GM12878 (cell line): ENCODE results near the gene ESYT2. TPM values are rescaled to one million over a fixed set of nuclear protein-coding genes. Genes with fewer than 3 reads are reported as not detected.

Experiments used
- ATAC-seq: fragments of 200-7000 bp; cut with Tn5 transposase; 3 replicates; pipeline ENCODE4 v1.9.1; 2020; ENCODE audit warnings: mild to moderate bottlenecking, moderate library complexity
- BruUV-seq: library from RNA; stranded (reverse); fragments of 400-500 nt; replicated peaks from 2 replicates; lab custom pipeline; 2021; lab: Mats Ljungman, UMichigan
- CTCF ChIA-PET: fragments of 300-600 bp; sonication (Branson Sonifier 250); formaldehyde crosslinking; extraction: SDS; loops from one replicate; lab custom pipeline; 2021; ENCODE audit warnings: inconsistent platforms; lab: Yijun Ruan, JAX
- POLR2A ChIA-PET: fragments of 350-600 bp; formaldehyde crosslinking; extraction: SDS; loops from one replicate; lab custom pipeline; 2021; ENCODE audit warnings: inconsistent platforms; lab: Charles Lee
- RAD21 ChIA-PET: fragments of 300-600 bp; sonication (Branson Sonifier 250); formaldehyde crosslinking; loops from one replicate; lab custom pipeline; 2023; ENCODE audit warnings: antibody characterized with exemption; ENCODE audit not compliant: unreplicated experiment; lab: Charles Lee
- SMC1A ChIA-PET: fragments of 300-600 bp; sonication (Branson Sonifier 250); formaldehyde crosslinking; loops from one replicate; lab custom pipeline; 2023; ENCODE audit not compliant: unreplicated experiment, uncharacterized antibody; lab: Charles Lee
- DNase-seq: peaks from one replicate; pipeline ENCODE4 v3.0.0-alpha.2; 2011; ENCODE audit warnings: low read depth, low spot score
- FAIRE-seq: peaks from 3 replicates; lab custom pipeline; 2011; peaks lifted over from hg19 to GRCh38; lab: Jason Lieb, UNC
- H2AFZ ChIP-seq: 2 replicates; pipeline ENCODE4 v1.6.0; 2011; ENCODE audit warnings: low read depth, low read length, control low read depth; ENCODE audit not compliant: control insufficient read depth
- H3K27ac ChIP-seq: 2 replicates; pipeline ENCODE4 v1.5.1; 2011; ENCODE audit warnings: control low read depth; ENCODE audit not compliant: control insufficient read depth, insufficient read depth
- H3K27me3 ChIP-seq, 2 experiments: replicated peaks in 1 of 2; 2 replicates each; pipeline versions ENCODE4 v1.6.0 to v1.6.1; 2011; ENCODE audit warnings: low read length in 1 of 2; ENCODE audit not compliant: control insufficient read depth in 2 of 2, insufficient read depth in 2 of 2
- H3K36me3 ChIP-seq, 2 experiments: 2 replicates each; pipeline ENCODE4 v1.5.1; 2011; ENCODE audit warnings: low read length in 1 of 2; ENCODE audit not compliant: control insufficient read depth in 2 of 2, insufficient read depth in 2 of 2
- H3K4me1 ChIP-seq: 2 replicates; pipeline ENCODE4 v1.6.1; 2011; ENCODE audit warnings: mild to moderate bottlenecking, low read length, moderate library complexity, mixed read lengths; ENCODE audit not compliant: control insufficient read depth, insufficient read depth
- H3K4me2 ChIP-seq: 2 replicates; pipeline ENCODE4 v1.6.0; 2011; ENCODE audit warnings: control low read depth; ENCODE audit not compliant: control insufficient read depth, insufficient read depth
- H3K4me3 ChIP-seq: fragments of 200-600 bp; sonication (generic); 2 replicates; pipeline ENCODE4 v1.5.1; 2016
- H3K79me2 ChIP-seq: 2 replicates; pipeline ENCODE4 v1.6.0; 2011; ENCODE audit warnings: low read length; ENCODE audit not compliant: control insufficient read depth, insufficient read depth
- H3K9ac ChIP-seq: 2 replicates; pipeline ENCODE4 v1.8.0; 2011; ENCODE audit warnings: low read length, control low read depth, mixed read lengths; ENCODE audit not compliant: control insufficient read depth, insufficient read depth
- H3K9me3 ChIP-seq: replicated peaks from 3 replicates; pipeline ENCODE4 v1.5.1; 2011; ENCODE audit warnings: mild to moderate bottlenecking, low read length; ENCODE audit not compliant: control insufficient read depth, insufficient read depth
- H4K20me1 ChIP-seq: 2 replicates; pipeline ENCODE4 v1.6.0; 2011; ENCODE audit not compliant: control insufficient read depth, insufficient read depth
- BHLHE40 ChIP-seq, 2 experiments: fragments of 450-650 bp in 1 of 2; IDR thresholded peaks; 2 replicates each; pipeline ENCODE4 v1.6.1; 2011 to 2017; ENCODE audit warnings: low read depth in 2 of 2, borderline replicate concordance in 1 of 2, improper control_type of control experiment in 1 of 2, low read length in 1 of 2, mild to moderate bottlenecking in 1 of 2
- BRCA1 ChIP-seq: IDR thresholded peaks from 2 replicates; pipeline ENCODE4 v1.6.1; 2011; ENCODE audit warnings: low read depth, low read length, improper control_type of control experiment
- GATAD2B ChIP-seq: fragments of 450-650 bp; conservative IDR thresholded peaks from 2 replicates; pipeline ENCODE4 v1.6.1; 2017; ENCODE audit warnings: low read depth, mild to moderate bottlenecking, moderate library complexity
- HCFC1 ChIP-seq: fragments of 150-350 bp; IDR thresholded peaks from 2 replicates; pipeline ENCODE4 v1.6.1; 2014; ENCODE audit warnings: low read length
- JUNB ChIP-seq: IDR thresholded peaks from 2 replicates; pipeline ENCODE4 v1.6.1; 2016; ENCODE audit warnings: antibody characterized with exemption, mild to moderate bottlenecking
- MTA2 ChIP-seq: fragments of 450-650 bp; IDR thresholded peaks from 2 replicates; pipeline ENCODE4 v1.6.1; 2016; ENCODE audit warnings: low read depth, mild to moderate bottlenecking, moderate library complexity
- SMAD5 ChIP-seq: IDR thresholded peaks from 2 replicates; pipeline ENCODE4 v1.6.1; 2016; ENCODE audit warnings: antibody characterized with exemption, low read depth
- SMARCA5 ChIP-seq: fragments of 450-650 bp; IDR thresholded peaks from 2 replicates; pipeline ENCODE4 v1.6.1; 2017; ENCODE audit warnings: mild to moderate bottlenecking
- STAT3 ChIP-seq: IDR thresholded peaks from 2 replicates; pipeline ENCODE4 v1.6.1; 2011; ENCODE audit warnings: low read depth, low read length, improper control_type of control experiment
- SUZ12 ChIP-seq: fragments of 200-600 bp; sonication (generic); IDR thresholded peaks from one replicate; pipeline ENCODE4 v1.6.1; 2018; ENCODE audit warnings: antibody characterized with exemption, mild to moderate bottlenecking; ENCODE audit not compliant: unreplicated experiment
- ZNF622 ChIP-seq: fragments of 450-650 bp; IDR thresholded peaks from 2 replicates; pipeline ENCODE4 v1.6.1; 2017; ENCODE audit warnings: mild to moderate bottlenecking, inconsistent platforms
- WGBS: methylation state at CpG from one replicate; pipeline ENCODE4 v1.1.6; 2016; ENCODE audit warnings: low lambda C conversion rate; ENCODE audit not compliant: insufficient replicate concordance, insufficient coverage; ENCODE audit errors: missing lambda C conversion rate; 5-methylcytosine and 5-hydroxymethylcytosine counted together
- in situ Hi-C: fragments of 300-500 bp; cut with MboI; formaldehyde crosslinking; loops from 9 replicates; pipeline ENCODE4 v1.14.3; 2018; ENCODE audit warnings: mixed read lengths
- intact Hi-C: fragments of 100-400 bp; cut with micrococcal nuclease; formaldehyde crosslinking; loops from one replicate; pipeline ENCODE4 v1.14.2; 2022; ENCODE audit not compliant: unreplicated experiment
- polyA plus RNA-seq, 11 experiments: library from polyadenylated mRNA; depleted of rRNA in 4 of 11; unstranded in 6 of 11; stranded (reverse) in 5 of 11; fragments of >200 nt; fragmentation: Nextera tagmentation in 4 of 11; fragmentation: Illumina TruSeq in 1 of 11; extraction: Ambion mirVana in 4 of 11; extraction: Trizol in 1 of 11; gene quantifications; 1 replicate in 1 of 11; 2 replicates in 10 of 11; pipeline versions ENCODE4 v1.2.1 to v1.2.3, GENCODE V29; 2011 to 2016; ENCODE audit warnings: inconsistent platforms in 2 of 11, missing spikeins in 2 of 11, low read depth in 1 of 11
- total RNA-seq, 4 experiments: library from RNA; depleted of rRNA in 3 of 4; stranded (reverse); fragments of >200 nt in 3 of 4; fragmentation: Illumina TruSeq in 1 of 4; extraction: Trizol in 1 of 4; gene quantifications; 2 replicates each; pipeline versions ENCODE4 v1.2.1 to v1.2.3, GENCODE V29; 2013 to 2021
- TF ChIP-seq, protein P1 (sequence below): fragments of 450-650 bp; IDR thresholded peaks from 2 replicates; pipeline ENCODE4 v1.6.1; 2016; ENCODE audit warnings: mild to moderate bottlenecking

The ESYT2 gene
- total and polyA plus RNA-seq, 10 of the 15 experiments (the other 5 are each of a cell fraction or from before 2014, with no cell fraction given) = 1.9 to 44.6 (median 21.4) TPM

DNA sequence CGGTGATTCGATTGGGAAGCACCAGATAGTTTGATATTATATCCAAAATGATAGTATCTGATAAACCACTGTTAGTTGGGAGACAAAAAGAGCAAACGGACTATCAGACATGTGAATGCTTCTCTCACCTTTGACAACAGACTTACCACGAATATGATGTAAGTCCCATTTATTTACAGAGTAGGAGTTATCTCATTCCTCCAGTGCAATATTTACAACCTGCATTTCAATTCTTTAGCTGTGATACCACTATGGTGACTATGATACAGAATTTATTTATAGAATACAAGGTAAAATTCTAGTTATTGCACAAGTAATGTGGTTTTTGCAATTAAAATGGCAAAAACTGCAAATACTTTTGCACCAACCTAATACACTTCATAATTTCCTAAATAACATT, 61.6 kb downstream of the ESYT2 start:
- Histone ChIP-seq H3K27me3 (no peaks in the 10 kb centered on the region), H3K36me3 (peaks cover 0 to 1% of the 10 kb centered on the region in 2 experiments; a peak in 3 of 4 replicates), H3K79me2 (no peaks in the 10 kb centered on the region), H3K9ac (no peak overlapping the region), H4K20me1 (no peaks in the 10 kb centered on the region), H3K4me3 (no peak overlapping the region), H3K4me2 (no peak overlapping the region), H3K4me1 (no peaks in the 10 kb centered on the region; the same call in 1 of the 2 replicates), H3K27ac (no peak overlapping the region), H2AFZ (no peak overlapping the region), H3K9me3 (no peaks in the 10 kb centered on the region)
- 82% methylated on average over 4 of the region's 4 CpGs for WGBS
- ChIA-PET CTCF (interaction anchor here (0.6 to 1.1 kb wide), 2 partner anchors 120 to 210 kb away, joined by 3 read pairs; no protein-coding TSS in a partner anchor), SMC1A (interaction anchor here (1.2 to 2.2 kb wide), 3 partner anchors 20 to 52 kb away, joined by 3 to 7 read pairs (median 6); no protein-coding TSS in a partner anchor), RAD21 (interaction anchor here (1.4 to 2.3 kb wide), 2 partner anchors 51 to 209 kb away, joined by 3 to 9 read pairs; no protein-coding TSS in a partner anchor), POLR2A (no interaction called here)
- in situ Hi-C loops = no loop called here
- DNase-seq (no peak), FAIRE-seq (no peak), ATAC-seq (no peak)
- BruUV-seq = TSS peak; percentile 25
- intact Hi-C loops = no loop called here
- TF ChIP-seq, protein P1, sequence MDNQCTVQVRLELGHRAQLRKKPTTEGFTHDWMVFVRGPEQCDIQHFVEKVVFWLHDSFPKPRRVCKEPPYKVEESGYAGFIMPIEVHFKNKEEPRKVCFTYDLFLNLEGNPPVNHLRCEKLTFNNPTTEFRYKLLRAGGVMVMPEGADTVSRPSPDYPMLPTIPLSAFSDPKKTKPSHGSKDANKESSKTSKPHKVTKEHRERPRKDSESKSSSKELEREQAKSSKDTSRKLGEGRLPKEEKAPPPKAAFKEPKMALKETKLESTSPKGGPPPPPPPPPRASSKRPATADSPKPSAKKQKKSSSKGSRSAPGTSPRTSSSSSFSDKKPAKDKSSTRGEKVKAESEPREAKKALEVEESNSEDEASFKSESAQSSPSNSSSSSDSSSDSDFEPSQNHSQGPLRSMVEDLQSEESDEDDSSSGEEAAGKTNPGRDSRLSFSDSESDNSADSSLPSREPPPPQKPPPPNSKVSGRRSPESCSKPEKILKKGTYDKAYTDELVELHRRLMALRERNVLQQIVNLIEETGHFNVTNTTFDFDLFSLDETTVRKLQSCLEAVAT = no peak
- no peak for TF ChIP-seq ZNF622
- TF ChIP-seq JUNB = no peak
- TF ChIP-seq STAT3 = no peak
- TF ChIP-seq SMARCA5 = no peak
- TF ChIP-seq MTA2 = no peak
- TF ChIP-seq SMAD5 = no peak
- TF ChIP-seq HCFC1 = no peak
- TF ChIP-seq GATAD2B = no peak
- no peak for TF ChIP-seq BRCA1
- TF ChIP-seq SUZ12 = no peak
- TF ChIP-seq BHLHE40 (IDR thresholded peaks at IDR 0.05; ENCODE audit: borderline replicate concordance in 1 of 2, low read depth in 2 of 2, low read length in 1 of 2) = no peak
